OCI-M1 (cell line): Measurements from ENCODE around the gene PRDM2.

Experiments used
- DNase-seq: peaks from one replicate; lab custom pipeline; 2025; lab: John Stamatoyannopoulos, UW

Gene PRDM2

GRCh38 chr1:13792419-13792818, 92.4 kb downstream of the PRDM2 start:
- DNase-seq: no peak

- DNase-seq: no peak
Measured at GRCh38 chr1:13793088-13793730, 93.2 kb downstream of the PRDM2 start.

GRCh38 chr1:13794231-13795187, 94.5 kb downstream of the PRDM2 start:
- no peak for DNase-seq

GRCh38 chr1:13797397-13797796, 97.4 kb downstream of the PRDM2 start:
- no peak for DNase-seq

GRCh38 chr1:13798120-13798519, 98.1 kb downstream of the PRDM2 start:
- no peak for DNase-seq

GRCh38 chr1:13799502-13800283, 99.7 kb downstream of the PRDM2 start:
- DNase-seq: no peak

GRCh38 chr1:13801232-13801631, 101.2 kb downstream of the PRDM2 start:
- no peak for DNase-seq

GRCh38 chr1:13801655-13802486, 101.9 kb downstream of the PRDM2 start:
- no peak for DNase-seq

GRCh38 chr1:13802782-13803545, 103.0 kb downstream of the PRDM2 start:
- no peak for DNase-seq

- DNase-seq: no peak
Measured at GRCh38 chr1:13803546-13804239, 103.7 kb downstream of the PRDM2 start.

GRCh38 chr1:13804240-13804633, 104.2 kb downstream of the PRDM2 start:
- no peak for DNase-seq

- DNase-seq: no peak
Measured at GRCh38 chr1:13805431-13805830, 105.4 kb downstream of the PRDM2 start.

- DNase-seq: no peak
Measured at GRCh38 chr1:13806108-13806507, 106.1 kb downstream of the PRDM2 start.

- DNase-seq: peak; percentile 7
Measured at GRCh38 chr1:13807209-13807608, 107.2 kb downstream of the PRDM2 start.

GRCh38 chr1:13808729-13809131, 108.7 kb downstream of the PRDM2 start:
- peak; percentile 4 for DNase-seq

GRCh38 chr1:13809461-13810159, 109.6 kb downstream of the PRDM2 start:
- no peak for DNase-seq

GRCh38 chr1:13812456-13813397, 112.7 kb downstream of the PRDM2 start:
- DNase-seq: no peak

GRCh38 chr1:13813398-13814012, 113.5 kb downstream of the PRDM2 start:
- DNase-seq: no peak
